PFSK-1 (cell line): ENCODE data around the gene RIMS4.

Experiments
- POLR2AphosphoS5 ChIP-seq: IDR thresholded peaks from 2 replicates; pipeline ENCODE4 v1.6.1; 2012; ENCODE audit warnings: low read depth, mild to moderate bottlenecking, control low read depth, low read length, moderate library complexity
- SIN3A ChIP-seq: IDR thresholded peaks from 2 replicates; pipeline ENCODE4 v1.6.1; 2012; ENCODE audit warnings: mild to moderate bottlenecking, low read length, moderate library complexity, borderline replicate concordance; ENCODE audit not compliant: insufficient read depth

- TF ChIP-seq SIN3A (no peak), POLR2AphosphoS5 (no peak)
Observed at GRCh38 chr20:44759595-44759994, 50.8 kb downstream of the RIMS4 start.
